ENCODE data around the gene CLDN9. TPM values are rescaled to one million over a fixed set of nuclear protein-coding genes. Genes with fewer than 3 reads are reported as not detected.

Gene CLDN9
- total and polyA plus RNA-seq, 9 of the 15 experiments (the other 6 are each of a cell fraction or from before 2014, with no cell fraction given) = 0.12 to 0.44 (median 0.22) TPM; not detected in 4

DNA sequence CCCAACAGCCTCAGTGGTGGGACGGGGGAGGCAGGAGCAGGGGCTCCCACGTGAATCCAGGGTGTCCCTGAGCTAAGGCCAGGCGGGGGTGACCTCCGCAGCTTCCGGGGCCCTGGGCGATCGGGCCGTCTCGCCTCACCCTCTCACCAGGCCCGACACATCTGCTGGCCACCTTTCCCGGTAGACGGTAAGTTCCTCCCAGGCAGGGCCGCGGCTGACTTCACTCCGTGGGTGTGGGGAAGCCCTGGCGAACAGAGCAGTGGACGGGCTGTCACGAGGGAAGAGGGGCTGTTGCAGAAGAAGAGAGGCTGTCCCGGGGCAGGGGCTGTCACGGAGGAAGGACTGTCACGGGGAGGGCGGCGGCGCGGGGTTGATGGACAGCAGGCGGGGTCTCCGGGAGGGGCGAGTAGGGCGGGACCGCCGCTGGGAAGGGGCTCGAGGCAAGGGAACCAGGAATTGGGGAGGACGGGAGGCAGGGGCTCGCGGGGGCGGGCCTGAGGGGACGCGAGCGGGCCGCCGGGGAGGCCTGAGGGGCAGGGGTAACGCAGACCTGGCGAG is 33.0 kb upstream of the CLDN9 start (continued):
- TF ChIP-seq, protein P1, sequence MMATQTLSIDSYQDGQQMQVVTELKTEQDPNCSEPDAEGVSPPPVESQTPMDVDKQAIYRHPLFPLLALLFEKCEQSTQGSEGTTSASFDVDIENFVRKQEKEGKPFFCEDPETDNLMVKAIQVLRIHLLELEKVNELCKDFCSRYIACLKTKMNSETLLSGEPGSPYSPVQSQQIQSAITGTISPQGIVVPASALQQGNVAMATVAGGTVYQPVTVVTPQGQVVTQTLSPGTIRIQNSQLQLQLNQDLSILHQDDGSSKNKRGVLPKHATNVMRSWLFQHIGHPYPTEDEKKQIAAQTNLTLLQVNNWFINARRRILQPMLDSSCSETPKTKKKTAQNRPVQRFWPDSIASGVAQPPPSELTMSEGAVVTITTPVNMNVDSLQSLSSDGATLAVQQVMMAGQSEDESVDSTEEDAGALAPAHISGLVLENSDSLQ (IDR thresholded peaks at IDR 0.05) = peak; percentile 96
- TF ChIP-seq ZBTB7A (IDR thresholded peaks at IDR 0.05; ENCODE audit: borderline replicate concordance, control insufficient read depth, low read depth, low read length) = peak; percentile 77; the same call in 1 of the 2 replicates
- TF ChIP-seq, protein P2, sequence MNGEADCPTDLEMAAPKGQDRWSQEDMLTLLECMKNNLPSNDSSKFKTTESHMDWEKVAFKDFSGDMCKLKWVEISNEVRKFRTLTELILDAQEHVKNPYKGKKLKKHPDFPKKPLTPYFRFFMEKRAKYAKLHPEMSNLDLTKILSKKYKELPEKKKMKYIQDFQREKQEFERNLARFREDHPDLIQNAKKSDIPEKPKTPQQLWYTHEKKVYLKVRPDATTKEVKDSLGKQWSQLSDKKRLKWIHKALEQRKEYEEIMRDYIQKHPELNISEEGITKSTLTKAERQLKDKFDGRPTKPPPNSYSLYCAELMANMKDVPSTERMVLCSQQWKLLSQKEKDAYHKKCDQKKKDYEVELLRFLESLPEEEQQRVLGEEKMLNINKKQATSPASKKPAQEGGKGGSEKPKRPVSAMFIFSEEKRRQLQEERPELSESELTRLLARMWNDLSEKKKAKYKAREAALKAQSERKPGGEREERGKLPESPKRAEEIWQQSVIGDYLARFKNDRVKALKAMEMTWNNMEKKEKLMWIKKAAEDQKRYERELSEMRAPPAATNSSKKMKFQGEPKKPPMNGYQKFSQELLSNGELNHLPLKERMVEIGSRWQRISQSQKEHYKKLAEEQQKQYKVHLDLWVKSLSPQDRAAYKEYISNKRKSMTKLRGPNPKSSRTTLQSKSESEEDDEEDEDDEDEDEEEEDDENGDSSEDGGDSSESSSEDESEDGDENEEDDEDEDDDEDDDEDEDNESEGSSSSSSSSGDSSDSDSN (IDR thresholded peaks at IDR 0.05; ENCODE audit: borderline replicate concordance in 1 of 2, low read depth in 2 of 2, low read length in 2 of 2) = 0 out of 4 replicates have a peak, but pooled peaks of 1 of the 2 experiments have one; percentile 21
- TF ChIP-seq, protein P3, sequence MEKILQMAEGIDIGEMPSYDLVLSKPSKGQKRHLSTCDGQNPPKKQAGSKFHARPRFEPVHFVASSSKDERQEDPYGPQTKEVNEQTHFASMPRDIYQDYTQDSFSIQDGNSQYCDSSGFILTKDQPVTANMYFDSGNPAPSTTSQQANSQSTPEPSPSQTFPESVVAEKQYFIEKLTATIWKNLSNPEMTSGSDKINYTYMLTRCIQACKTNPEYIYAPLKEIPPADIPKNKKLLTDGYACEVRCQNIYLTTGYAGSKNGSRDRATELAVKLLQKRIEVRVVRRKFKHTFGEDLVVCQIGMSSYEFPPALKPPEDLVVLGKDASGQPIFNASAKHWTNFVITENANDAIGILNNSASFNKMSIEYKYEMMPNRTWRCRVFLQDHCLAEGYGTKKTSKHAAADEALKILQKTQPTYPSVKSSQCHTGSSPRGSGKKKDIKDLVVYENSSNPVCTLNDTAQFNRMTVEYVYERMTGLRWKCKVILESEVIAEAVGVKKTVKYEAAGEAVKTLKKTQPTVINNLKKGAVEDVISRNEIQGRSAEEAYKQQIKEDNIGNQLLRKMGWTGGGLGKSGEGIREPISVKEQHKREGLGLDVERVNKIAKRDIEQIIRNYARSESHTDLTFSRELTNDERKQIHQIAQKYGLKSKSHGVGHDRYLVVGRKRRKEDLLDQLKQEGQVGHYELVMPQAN (IDR thresholded peaks at IDR 0.05; ENCODE audit: borderline replicate concordance) = peak; percentile 81
- TF ChIP-seq, protein P4, sequence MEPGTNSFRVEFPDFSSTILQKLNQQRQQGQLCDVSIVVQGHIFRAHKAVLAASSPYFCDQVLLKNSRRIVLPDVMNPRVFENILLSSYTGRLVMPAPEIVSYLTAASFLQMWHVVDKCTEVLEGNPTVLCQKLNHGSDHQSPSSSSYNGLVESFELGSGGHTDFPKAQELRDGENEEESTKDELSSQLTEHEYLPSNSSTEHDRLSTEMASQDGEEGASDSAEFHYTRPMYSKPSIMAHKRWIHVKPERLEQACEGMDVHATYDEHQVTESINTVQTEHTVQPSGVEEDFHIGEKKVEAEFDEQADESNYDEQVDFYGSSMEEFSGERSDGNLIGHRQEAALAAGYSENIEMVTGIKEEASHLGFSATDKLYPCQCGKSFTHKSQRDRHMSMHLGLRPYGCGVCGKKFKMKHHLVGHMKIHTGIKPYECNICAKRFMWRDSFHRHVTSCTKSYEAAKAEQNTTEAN (CRISPR knock-in tag; IDR thresholded peaks at IDR 0.05) = peak; percentile 25; the same call in 1 of the 2 replicates
